KMS-11 (cell line): ENCODE data around the gene PARS2.

ENCODE experiments used
- H2AFZ ChIP-seq: fragments of 200-600 bp; sonication (generic); 2 replicates; pipeline ENCODE4 v1.6.1; 2016; ENCODE audit warnings: antibody characterized with exemption, mixed run types, low read depth
- H3K27ac ChIP-seq: fragments of 200-600 bp; sonication (generic); 2 replicates; pipeline ENCODE4 v1.6.1; 2016; ENCODE audit warnings: mild to moderate bottlenecking, mixed run types
- H3K27me3 ChIP-seq: fragments of 200-600 bp; sonication (generic); 2 replicates; pipeline ENCODE4 v1.6.1; 2017; ENCODE audit warnings: mild to moderate bottlenecking, low read depth, mixed run types, moderate library complexity; ENCODE audit not compliant: insufficient read depth
- H3K36me3 ChIP-seq: fragments of 200-600 bp; sonication (generic); 2 replicates; pipeline ENCODE4 v1.6.1; 2017; ENCODE audit warnings: mild to moderate bottlenecking, mixed run types; ENCODE audit not compliant: insufficient read depth
- H3K4me1 ChIP-seq: fragments of 200-600 bp; sonication (generic); 2 replicates; pipeline ENCODE4 v1.6.1; 2016; ENCODE audit warnings: mild to moderate bottlenecking, low read depth, mixed run types; ENCODE audit not compliant: poor library complexity, severe bottlenecking
- H3K4me2 ChIP-seq: fragments of 200-600 bp; sonication (generic); 2 replicates; pipeline ENCODE4 v1.7.0; 2016; ENCODE audit warnings: mild to moderate bottlenecking, mixed run types
- H3K4me3 ChIP-seq: fragments of 200-600 bp; sonication (generic); IDR thresholded peaks from 2 replicates; pipeline ENCODE4 v1.6.1; 2017; ENCODE audit warnings: low read depth, low read length, mixed read lengths; ENCODE audit not compliant: insufficient read depth
- H3K79me2 ChIP-seq: fragments of 200-600 bp; sonication (generic); 2 replicates; pipeline ENCODE4 v1.6.1; 2016; ENCODE audit warnings: low read depth, mixed run types; ENCODE audit not compliant: insufficient read depth
- H3K9ac ChIP-seq: fragments of 200-600 bp; sonication (generic); 2 replicates; pipeline ENCODE4 v1.6.1; 2016; ENCODE audit warnings: mild to moderate bottlenecking, mixed run types
- H4K20me1 ChIP-seq: fragments of 200-600 bp; sonication (generic); 2 replicates; pipeline ENCODE4 v1.6.1; 2016; ENCODE audit warnings: mild to moderate bottlenecking, mixed run types; ENCODE audit not compliant: insufficient read depth
- CTCF ChIP-seq: fragments of 200-600 bp; sonication (generic); conservative IDR thresholded peaks from 2 replicates; pipeline ENCODE4 v1.6.1; 2017; ENCODE audit warnings: low read depth, mild to moderate bottlenecking, antibody characterized with exemption, low read length, moderate library complexity, mixed read lengths

The PARS2 gene

GRCh38 chr1:54716299-54717047 lies 47.9 kb downstream of the PARS2 start:
- Histone ChIP-seq H2AFZ (no peak overlapping the region; the same call in 1 of the 2 replicates), H3K27ac (no peak overlapping the region), H3K4me1 (no peaks in the 10 kb centered on the region), H4K20me1 (no peaks in the 10 kb centered on the region), H3K79me2 (0 out of 2 replicates have a peak, but pooled peaks cover 6% of the 10 kb centered on the region), H3K27me3 (no peaks in the 10 kb centered on the region), H3K4me3 (no peak overlapping the region), H3K36me3 (no peaks in the 10 kb centered on the region), H3K4me2 (peak overlapping the region; percentile 21; the same call in 1 of the 2 replicates), H3K9ac (peak overlapping the region; percentile 32; the same call in 1 of the 2 replicates)
- TF ChIP-seq CTCF = no peak

GRCh38 chr1:54715493-54716298 lies 48.6 kb downstream of the PARS2 start, which contains the start of gene TTC4:
Gene TTC4, plus strand, starts transcription at chr1:54715861. Its CDS starts 48 bp downstream, at chr1:54715909.
- Histone ChIP-seq H3K4me2 (peak within 1 kb of the TSS; percentile 21; the same call in 1 of the 2 replicates), H3K36me3 (no peaks in the 10 kb centered on the region), H3K9ac (peak within 1 kb of the TSS; percentile 32; the same call in 1 of the 2 replicates), H3K79me2 (0 out of 2 replicates have a peak, but pooled peaks cover 6% of the 10 kb centered on the region), H3K27me3 (no peaks in the 10 kb centered on the region), H4K20me1 (no peaks in the 10 kb centered on the region), H3K4me1 (no peaks in the 10 kb centered on the region), H3K27ac (no peak within 1 kb of the TSS), H2AFZ (peak within 1 kb of the TSS; percentile 73), H3K4me3 (no peak within 1 kb of the TSS)
- no peak for TF ChIP-seq CTCF

- Histone ChIP-seq H3K4me2 (no peak overlapping the region), H4K20me1 (no peaks in the 10 kb centered on the region)
These were observed 49.3 kb downstream of the PARS2 start for GRCh38 chr1:54714881-54715492.

More at GRCh38 chr1:54714881-54715492, 49.3 kb downstream of the PARS2 start:
- H3K27ac ChIP-seq = no peak overlapping the region
- no peak overlapping the region for H3K9ac ChIP-seq
- no peak overlapping the region for H3K4me3 ChIP-seq
- H3K27me3 ChIP-seq = no peaks in the 10 kb centered on the region
- 0 out of 2 replicates have a peak, but pooled peaks cover 6% of the 10 kb centered on the region for H3K79me2 ChIP-seq
- no peaks in the 10 kb centered on the region for H3K4me1 ChIP-seq
- H2AFZ ChIP-seq = peak overlapping the region; percentile 73
- no peak for TF ChIP-seq CTCF
- no peaks in the 10 kb centered on the region for H3K36me3 ChIP-seq
